GM19035 (cell line): ENCODE measurements around the gene IL1RL1.

ENCODE experiments used
- ATAC-seq: cut with Tn5 transposase; IDR thresholded peaks from one replicate; pipeline ENCODE4 v1.9.1; 2021; ENCODE audit not compliant: unreplicated experiment

The IL1RL1 gene

GRCh38 chr2:102310964-102311640 lies at the start of gene IL1RL1:
Gene IL1RL1, plus strand, starts transcription at chr2:102311563. Its CDS starts 26,702 bp downstream, at chr2:102338265.
- no peak for ATAC-seq

GRCh38 chr2:102262216-102263129 lies 48.9 kb upstream of the IL1RL1 start:
- no peak for ATAC-seq

GRCh38 chr2:102264952-102265351 lies 46.4 kb upstream of the IL1RL1 start:
- ATAC-seq = no peak

- no peak for ATAC-seq
Measured at GRCh38 chr2:102266204-102266603, 45.2 kb upstream of the IL1RL1 start.

- no peak for ATAC-seq
Measured at GRCh38 chr2:102267774-102268173, 43.6 kb upstream of the IL1RL1 start.

GRCh38 chr2:102268510-102269199 lies 42.7 kb upstream of the IL1RL1 start:
- ATAC-seq = no peak

- ATAC-seq = no peak
Measured at GRCh38 chr2:102269200-102269524, 42.2 kb upstream of the IL1RL1 start.

- no peak for ATAC-seq
Measured at GRCh38 chr2:102271844-102272243, 39.5 kb upstream of the IL1RL1 start.

GRCh38 chr2:102273619-102274211 lies 37.6 kb upstream of the IL1RL1 start:
- ATAC-seq = no peak

GRCh38 chr2:102276549-102277201 lies 34.7 kb upstream of the IL1RL1 start:
- ATAC-seq = no peak

- ATAC-seq = no peak
Measured at GRCh38 chr2:102277202-102277700, 34.1 kb upstream of the IL1RL1 start.

GRCh38 chr2:102278720-102279390 lies 32.5 kb upstream of the IL1RL1 start:
- no peak for ATAC-seq

- no peak for ATAC-seq
Measured at GRCh38 chr2:102279391-102279735, 32.0 kb upstream of the IL1RL1 start.

- ATAC-seq = no peak
Measured at GRCh38 chr2:102282678-102283091, 28.7 kb upstream of the IL1RL1 start.

GRCh38 chr2:102283996-102284395 lies 27.4 kb upstream of the IL1RL1 start:
- no peak for ATAC-seq

- no peak for ATAC-seq
Measured at GRCh38 chr2:102284611-102285010, 26.8 kb upstream of the IL1RL1 start.

- ATAC-seq = no peak
Measured at GRCh38 chr2:102285368-102285767, 26.0 kb upstream of the IL1RL1 start.

GRCh38 chr2:102286041-102286440 lies 25.3 kb upstream of the IL1RL1 start:
- ATAC-seq = no peak

GRCh38 chr2:102289129-102289528 lies 22.2 kb upstream of the IL1RL1 start:
- no peak for ATAC-seq

GRCh38 chr2:102290594-102290993 lies 20.8 kb upstream of the IL1RL1 start:
- no peak for ATAC-seq
